GM18907 (cell line): ENCODE data around the gene PDF.
"Not testable (repeated sequence)": the region's sequence is repeated elsewhere in the genome, so short reads cannot be mapped to it uniquely, and the experiment has no call there.

Experiments
- ATAC-seq: cut with Tn5 transposase; IDR thresholded peaks from one replicate; pipeline ENCODE4 v1.9.1; 2021; ENCODE audit warnings: mild to moderate bottlenecking, moderate library complexity; ENCODE audit not compliant: unreplicated experiment

Gene PDF

GRCh38 chr16:69330286-69331109, at the start of gene PDF:
PDF (minus strand) TSS chr16:69330588; CDS start chr16:69330570, 18 bp downstream.
- peak; percentile 90 for ATAC-seq

- no peak for ATAC-seq
Measured at GRCh38 chr16:69378760-69379159, 48.4 kb upstream of the PDF start.

- ATAC-seq = no peak
Measured at GRCh38 chr16:69378036-69378435, 47.6 kb upstream of the PDF start.

GRCh38 chr16:69376393-69377059, 46.1 kb upstream of the PDF start:
- no peak for ATAC-seq

GRCh38 chr16:69373019-69373418, 42.6 kb upstream of the PDF start:
- no peak for ATAC-seq

GRCh38 chr16:69371564-69371963, 41.2 kb upstream of the PDF start:
- ATAC-seq = no peak

GRCh38 chr16:69368866-69369265, 38.5 kb upstream of the PDF start:
- no peak for ATAC-seq

- ATAC-seq = no peak
Measured at GRCh38 chr16:69367980-69368379, 37.6 kb upstream of the PDF start.

- ATAC-seq = no peak
Measured at GRCh38 chr16:69366431-69366830, 36.0 kb upstream of the PDF start.

GRCh38 chr16:69365901-69366300, 35.5 kb upstream of the PDF start:
- no peak for ATAC-seq

- no peak for ATAC-seq
Measured at GRCh38 chr16:69364088-69364487, 33.7 kb upstream of the PDF start.

GRCh38 chr16:69363281-69363717, 32.9 kb upstream of the PDF start:
- ATAC-seq = no peak

GRCh38 chr16:69360070-69360469, 29.7 kb upstream of the PDF start:
- ATAC-seq = not testable (repeated sequence)

GRCh38 chr16:69351309-69352027, 21.1 kb upstream of the PDF start, which contains the start of gene TMED6:
TMED6 (minus strand) TSS chr16:69351786; CDS start chr16:69351753, 33 bp downstream.
- no peak for ATAC-seq

GRCh38 chr16:69350536-69351133, 20.2 kb upstream of the PDF start:
- ATAC-seq = no peak

GRCh38 chr16:69349536-69349935, 19.1 kb upstream of the PDF start:
- no peak for ATAC-seq

GRCh38 chr16:69348222-69348621, 17.8 kb upstream of the PDF start:
- no peak for ATAC-seq

- no peak for ATAC-seq
Measured at GRCh38 chr16:69346683-69347082, 16.3 kb upstream of the PDF start.

- no peak for ATAC-seq
Measured at GRCh38 chr16:69345923-69346322, 15.5 kb upstream of the PDF start.

- no peak for ATAC-seq
Measured at GRCh38 chr16:69344171-69344570, 13.8 kb upstream of the PDF start.

GRCh38 chr16:69340095-69340644, 9.8 kb upstream of the PDF start:
- no peak for ATAC-seq
